DMS53 treated with DMSO at 0.1 percent for 48 hours (cell line): ENCODE data around the gene EVC2.
A peak's percentile ranks its signal among the peaks of the same experiment; 100 is the strongest.

Source experiments
- DNase-seq: peaks from one replicate; lab custom pipeline; 2025; ENCODE audit not compliant: unreplicated experiment; lab: John Stamatoyannopoulos, UW

Gene EVC2

DNA sequence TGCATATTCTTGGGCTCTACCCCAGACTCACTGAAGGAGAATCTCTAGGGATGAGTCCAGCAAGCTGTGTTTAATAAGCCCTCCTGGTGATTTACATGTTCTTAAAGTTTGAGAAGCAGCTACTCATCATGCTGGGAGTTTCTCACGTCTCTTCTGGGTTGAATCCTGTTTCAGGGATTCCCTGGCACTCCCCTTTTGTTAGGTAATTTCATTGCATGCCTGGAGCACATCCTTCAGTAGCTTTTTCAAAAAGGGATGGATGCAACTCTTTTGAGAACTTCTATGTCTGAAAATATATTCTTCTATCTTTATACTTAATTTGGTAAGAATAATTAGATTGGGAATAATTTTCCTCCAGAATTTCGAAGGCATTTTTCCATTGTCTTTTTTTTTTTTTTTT lies 7.0 kb upstream of the EVC2 start:
- no peak for DNase-seq

DNA sequence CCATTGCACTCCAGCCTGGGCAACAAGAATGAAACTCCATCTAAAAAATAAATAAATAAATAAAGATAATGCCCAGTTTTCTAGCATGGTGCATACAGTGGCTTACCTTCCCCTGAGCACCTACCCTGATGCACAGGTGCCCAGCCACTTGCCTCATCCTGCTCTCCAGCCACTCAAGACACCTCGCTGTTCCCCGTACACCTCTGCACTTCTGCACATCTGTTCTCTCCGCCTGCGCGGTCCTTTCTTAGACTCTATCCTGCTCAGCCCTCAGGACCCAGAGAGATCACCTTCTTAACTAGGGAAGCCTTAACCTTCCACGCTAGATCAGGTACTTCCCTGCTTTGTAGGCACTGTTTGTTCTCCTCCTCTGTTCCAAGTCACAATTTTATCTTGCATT lies 5.5 kb upstream of the EVC2 start:
- DNase-seq, result no peak

DNA sequence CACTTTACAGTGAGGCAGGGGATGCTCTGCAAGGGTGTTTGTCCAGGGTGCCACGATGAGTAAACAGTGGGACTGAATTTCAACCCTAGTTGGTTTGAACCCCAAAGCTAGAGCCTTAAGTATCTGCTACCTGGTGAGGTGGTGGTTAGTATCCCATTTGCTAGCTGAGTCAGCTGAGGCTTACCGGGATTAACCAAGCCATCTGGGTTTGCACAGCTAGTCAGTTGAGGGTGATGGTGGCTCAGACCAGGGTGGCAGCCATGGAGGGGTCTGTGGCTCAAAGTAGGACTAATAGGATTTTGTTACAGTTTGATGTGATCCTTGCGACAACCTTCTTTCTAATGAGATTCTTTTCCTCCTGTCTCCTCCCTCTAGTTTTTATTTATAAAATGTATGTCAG lies 4.6 kb upstream of the EVC2 start:
- DNase-seq, result no peak

DNA sequence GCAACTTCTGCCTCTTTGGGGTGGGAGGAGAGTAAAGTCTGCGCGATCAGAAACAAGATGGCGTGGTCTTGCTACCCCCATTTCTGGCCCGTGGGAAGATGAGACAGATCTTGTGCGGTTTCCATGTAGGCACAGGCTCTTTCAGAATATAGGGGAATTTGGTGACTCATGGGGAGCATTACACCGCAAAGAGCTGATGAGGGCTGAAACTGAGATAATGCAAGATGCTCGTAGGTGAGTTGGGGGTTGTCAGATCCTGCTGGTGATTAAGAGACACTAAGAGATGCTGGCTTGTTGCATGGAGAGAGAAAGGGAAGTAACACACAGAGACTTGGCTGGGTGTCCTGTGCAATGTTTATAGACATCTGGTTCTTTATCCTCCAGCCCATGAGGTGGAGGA lies 4.2 kb upstream of the EVC2 start:
- no peak for DNase-seq

DNA sequence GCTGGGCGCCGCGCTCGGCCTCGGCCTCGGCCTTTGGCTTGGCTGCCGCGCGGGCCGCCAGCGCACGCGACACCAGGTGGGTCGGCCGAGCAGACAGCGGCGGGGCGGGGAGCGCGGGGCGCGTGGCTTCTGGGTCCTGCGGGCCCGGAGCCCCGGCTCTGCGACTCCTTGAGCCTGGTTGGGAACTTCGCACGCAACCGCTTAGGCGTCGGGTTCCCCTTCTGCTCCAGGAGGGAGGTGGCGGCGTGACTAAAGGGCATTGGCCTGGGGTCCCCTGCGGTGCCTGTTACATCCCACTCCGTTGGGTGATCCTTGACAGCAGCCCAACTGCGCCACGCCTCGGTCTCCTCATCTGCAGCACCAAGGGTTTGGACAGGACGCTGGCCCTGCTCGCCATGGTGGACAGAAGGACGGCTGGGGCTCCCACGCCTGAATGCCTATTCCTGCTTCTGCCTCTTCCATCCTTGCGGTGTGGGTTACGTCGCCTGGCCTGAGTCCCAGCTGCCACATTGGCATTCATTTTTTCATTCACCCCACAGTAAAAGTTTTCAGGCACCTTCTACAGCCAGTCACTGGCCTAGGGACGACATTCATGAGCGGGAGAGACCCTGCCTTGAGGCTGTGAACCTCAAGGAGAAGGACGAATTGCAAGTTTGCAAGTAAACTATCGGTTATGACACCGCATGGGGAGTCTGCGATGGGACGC lies 3.3 kb upstream of the EVC2 start:
- peak; percentile 25 for DNase-seq

DNA sequence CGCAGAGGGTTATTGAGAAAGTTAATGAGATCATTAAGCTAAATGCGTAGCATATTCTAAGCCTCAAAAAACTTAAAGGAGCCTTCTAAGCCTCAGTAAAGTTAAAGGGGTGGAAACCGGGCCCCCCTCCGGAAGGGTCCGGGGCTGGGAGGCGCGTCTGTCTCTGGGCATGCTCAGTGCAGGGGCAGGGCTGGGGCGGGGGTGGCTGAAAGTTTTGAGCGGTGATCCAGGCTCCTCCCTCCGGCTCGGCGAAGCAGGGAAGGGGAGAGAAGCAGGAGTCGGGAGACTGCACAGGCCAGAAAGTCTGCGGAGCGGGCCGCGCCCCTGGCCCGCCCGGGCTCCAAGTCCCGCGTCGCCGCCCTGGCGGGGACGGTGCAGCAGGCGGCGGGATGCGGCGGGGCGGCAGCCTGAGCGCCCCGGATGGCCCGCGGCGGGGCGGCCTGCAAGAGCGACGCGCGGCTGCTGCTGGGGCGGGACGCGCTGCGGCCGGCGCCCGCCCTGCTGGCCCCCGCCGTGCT lies 2.7 kb upstream of the EVC2 start, which contains the start of gene EVC:
Gene EVC, plus strand, starts transcription at position 241 of the 518 bp plus-strand sequence. Its CDS starts 180 bp downstream, at position 421.
- peak; percentile 43 for DNase-seq

DNA sequence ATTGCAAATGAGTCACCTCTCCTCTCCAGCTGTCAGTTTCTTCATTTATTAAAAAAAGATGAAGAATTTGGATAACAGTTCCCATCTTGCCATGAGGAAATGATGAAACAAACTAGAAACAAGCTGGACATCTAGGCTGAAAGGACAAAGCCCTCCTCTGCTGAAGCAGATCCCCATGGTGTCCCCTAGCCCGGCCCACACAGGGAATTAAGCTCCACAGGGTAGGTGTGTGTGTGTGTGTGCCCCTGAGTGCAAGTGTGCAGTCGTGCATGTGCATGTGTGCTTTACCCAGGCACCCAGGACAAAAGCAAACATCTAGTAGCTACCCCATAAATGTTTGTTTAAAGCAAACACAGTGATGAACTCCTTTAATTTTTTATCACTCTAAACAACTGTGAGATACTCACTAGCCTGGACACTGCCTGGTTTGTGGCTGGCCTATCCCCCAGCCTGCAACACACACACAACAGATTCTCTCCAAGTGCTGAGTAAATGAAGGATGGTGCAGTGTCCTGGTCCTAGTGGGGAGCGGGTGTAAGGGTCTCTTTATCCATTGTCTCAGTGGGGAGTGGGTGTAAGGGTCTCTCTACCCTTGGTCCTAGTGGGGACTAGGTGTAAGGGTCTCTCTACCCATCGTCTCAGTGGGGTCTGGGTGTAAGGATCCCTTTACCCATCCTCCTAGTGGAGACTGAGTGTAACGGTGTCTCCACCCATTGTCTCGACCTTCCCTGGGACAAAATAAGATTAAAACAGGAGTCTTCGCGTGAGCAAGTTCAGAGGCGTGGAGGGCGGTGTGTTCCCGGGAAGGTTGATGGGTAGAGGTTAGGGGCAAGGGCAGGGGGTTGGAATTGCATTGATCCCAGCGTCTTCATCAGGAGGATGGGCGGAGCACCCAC lies 2.0 kb upstream of the EVC2 start:
- DNase-seq, result peak; percentile 80

DNA sequence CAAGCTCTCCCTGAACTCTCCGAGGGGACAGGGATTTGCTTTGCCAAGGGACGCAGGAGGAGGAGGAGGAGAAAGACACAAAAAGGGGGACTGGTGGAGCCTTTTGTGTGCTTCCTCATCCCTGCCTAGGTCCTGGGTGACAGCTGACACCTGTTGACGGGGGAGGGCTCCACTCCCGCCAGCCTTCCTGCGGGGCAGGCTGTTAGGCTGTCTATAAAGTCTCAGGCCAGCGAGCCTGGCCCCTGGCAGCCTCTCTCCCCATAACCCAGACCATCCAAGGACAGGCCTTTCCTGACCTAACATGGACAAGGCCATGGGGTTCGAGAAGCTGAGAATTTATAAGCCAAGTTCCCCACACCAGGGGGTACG lies 832 bp upstream of the EVC2 start:
- peak; percentile 50 for DNase-seq

DNA sequence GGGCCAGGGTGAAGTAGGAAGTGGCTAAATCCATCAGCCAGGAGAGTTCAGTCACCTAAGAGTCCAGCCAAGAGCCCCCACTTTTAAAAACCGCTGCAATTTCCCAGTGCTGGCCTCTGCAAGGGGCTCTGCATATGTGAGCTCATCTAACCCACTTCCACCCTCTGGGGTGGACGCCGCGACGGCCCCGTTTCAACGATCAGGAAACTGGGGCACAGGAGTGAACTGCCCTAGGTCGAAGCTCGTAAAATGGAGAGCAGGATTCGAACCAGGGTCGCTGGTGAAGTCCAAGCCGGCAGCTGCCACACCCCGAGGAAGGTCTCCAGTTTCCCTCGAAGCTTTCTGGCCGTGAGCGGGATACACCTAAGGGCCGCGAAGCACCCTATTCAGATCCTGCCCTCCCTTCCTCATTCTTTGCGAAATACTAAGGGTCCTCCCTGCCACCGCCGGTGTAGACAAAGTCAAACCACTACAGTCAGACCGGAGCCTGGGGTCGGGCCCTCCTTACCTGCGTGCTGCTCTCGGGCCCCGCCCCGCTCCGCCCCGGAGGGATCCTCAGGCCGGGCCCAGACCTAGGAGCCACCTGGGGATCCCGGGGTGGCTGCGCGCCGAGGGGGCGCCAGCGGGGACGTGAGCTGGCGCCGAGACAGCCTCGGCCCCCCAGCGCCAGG lies 446 bp downstream of the EVC2 start:
- peak; percentile 34 for DNase-seq

DNA sequence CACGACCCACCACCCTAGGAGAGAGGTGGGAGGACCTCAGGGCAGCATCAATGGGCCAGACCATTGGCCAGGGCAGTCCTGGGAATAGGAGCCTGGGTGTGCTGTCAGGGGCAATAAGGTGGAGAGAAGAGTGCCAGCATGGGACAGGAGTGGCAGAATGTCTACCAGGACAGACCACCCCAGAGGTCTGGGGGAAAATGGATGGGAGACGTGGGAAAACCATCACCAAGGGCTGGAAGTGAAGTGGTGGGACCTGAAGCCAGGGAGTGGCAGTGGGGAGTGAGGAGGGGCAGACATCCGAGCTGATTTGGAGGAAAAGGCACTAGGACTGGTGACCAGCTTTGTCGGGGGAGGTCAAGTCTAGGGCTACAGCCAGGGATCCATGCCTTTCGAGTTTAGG lies 993 bp downstream of the EVC2 start:
- no peak for DNase-seq

DNA sequence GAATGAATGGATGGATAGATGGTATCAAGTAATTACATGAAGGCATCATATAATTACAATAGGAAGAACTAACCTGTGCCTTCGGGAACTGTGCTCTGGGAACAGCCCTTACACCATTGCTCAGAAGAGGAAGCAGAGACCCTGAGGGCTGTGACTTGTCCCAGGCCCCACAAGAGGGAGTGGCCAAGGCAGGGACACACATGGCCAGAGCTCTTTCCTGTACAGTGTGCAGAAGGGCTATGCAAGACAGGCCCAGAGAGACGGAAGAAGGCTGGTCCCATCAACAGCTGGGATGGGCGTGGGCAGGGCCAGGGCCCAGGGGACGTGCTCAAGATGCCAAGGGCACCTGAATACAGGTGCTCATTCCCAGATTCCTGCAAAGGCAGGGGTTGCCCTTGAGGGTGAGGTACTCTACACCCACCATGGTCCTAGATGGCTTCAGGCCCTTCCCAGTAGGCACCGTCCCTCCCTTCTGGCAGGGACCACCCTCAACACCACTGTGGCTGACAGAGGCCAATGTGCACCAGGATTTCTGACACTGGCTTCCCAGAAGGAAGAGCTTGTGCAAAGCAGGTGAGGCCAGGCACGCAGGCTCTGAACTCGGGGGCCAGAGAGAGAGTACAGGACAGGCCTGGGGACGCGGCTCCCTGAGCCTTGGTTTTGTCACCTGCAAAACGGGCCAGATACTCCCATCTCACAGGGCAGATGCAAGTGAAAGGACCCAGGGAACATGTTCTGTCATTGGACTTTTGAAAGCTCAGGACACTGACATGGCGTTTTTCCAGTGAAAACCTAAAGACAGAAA lies 1.7 kb downstream of the EVC2 start:
- no peak for DNase-seq

DNA sequence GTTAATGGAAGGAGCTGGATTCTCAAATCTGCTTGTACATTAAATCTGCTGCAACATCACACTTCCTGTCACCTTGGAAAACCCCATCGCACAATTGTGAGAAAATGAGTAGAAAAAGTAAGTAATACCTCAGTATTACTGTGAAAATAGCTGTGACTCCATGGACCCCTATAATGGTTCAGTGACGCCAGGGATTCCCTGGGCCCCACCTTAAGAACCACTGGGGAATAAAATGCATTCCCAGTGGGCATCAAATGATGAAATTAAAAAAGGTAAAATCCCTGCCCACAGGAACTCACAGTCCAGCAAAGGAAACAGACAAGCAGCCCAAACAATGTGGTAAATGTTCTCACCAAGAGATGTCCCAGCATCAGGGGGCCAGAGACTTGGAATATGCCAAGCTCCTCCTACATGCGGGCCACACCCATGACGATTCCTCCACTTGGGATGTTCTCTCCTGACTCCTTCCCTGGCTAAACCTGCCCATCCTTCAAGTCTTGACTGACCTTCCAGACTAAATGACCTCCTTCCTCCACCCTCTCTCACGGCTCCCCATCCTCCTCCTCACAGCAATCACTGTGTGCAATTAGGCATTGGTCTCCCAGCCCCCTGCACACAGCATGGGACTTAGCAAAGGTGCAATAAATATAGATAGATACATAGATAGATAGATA lies 2.6 kb downstream of the EVC2 start:
- no peak for DNase-seq

DNA sequence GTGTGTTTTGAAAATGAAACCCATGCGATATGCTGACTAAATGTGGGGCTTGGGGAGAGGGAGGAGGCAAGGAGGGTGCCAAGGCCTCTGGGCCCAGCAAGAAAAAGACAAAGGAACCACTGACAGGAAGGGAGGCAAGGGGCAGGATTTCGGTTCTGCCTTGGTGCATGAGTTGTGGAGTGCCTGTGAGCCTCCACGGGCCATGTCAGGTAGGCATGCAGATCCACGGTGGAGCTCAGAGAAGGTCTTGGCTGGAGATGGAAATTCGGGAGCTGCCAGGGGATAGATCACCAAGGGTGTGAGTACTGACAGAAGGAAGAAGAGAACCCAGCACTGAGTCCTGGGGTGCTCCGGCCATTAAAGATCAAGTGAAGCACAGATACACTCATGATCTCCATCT lies 4.1 kb downstream of the EVC2 start:
- DNase-seq, result no peak

DNA sequence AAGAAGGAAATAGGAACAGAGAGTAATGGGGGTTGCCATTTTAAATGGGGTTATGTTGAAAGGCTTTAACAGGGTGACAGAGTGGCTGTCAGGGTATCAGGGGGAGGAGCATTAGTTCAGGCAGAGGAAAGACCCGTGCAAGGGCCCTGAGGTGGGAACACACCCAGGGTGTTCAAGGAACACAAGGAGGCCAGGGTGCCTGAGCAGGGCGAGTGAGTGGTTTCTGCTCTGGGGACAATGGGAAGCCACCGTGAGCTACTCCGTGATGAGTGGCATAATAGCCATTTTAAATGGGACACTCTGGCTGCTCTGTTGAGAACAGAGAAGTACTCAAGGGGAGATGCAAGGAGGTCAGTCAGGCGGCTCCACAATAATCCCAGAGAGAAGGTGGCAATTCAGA lies 4.5 kb downstream of the EVC2 start:
- DNase-seq, result no peak

DNA sequence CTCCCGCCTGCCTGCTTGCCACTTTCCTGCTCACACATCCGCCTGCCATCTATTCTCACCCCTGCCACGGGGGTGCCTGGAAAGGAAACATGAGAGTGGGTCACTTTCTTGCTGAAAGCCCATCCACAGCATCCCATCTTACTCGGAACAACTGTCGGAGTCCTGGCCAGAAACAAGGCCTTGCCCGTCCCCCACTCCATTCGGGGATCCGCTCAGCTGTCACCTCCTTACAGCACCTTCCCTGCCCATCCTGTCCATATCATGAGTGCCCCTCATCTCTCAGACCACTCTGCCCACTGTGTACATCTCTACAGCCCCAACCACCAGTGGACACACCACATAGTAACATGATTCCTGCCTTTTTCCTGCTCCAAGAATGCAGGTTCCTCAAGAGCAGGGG lies 6.4 kb downstream of the EVC2 start:
- DNase-seq, result no peak

DNA sequence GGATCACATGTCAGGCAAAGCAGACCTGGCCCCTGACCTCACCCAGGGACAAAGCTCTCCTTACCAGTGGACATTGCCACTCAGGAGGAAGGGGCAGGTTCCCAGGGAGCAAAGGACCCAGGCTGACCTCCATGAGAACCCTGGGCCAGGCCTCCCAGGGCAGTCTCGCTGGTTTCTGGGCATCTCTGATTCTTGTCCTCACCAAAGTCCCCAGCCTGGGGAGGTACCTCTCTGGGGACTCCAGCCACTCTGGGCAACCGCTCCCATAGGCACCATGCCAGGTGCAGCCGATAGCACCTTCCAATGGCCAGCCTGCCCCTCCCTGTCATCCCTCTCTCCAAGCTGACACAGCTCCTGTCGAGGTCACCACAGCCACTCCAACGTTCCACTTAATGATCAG lies 7.9 kb downstream of the EVC2 start:
- no peak for DNase-seq

DNA sequence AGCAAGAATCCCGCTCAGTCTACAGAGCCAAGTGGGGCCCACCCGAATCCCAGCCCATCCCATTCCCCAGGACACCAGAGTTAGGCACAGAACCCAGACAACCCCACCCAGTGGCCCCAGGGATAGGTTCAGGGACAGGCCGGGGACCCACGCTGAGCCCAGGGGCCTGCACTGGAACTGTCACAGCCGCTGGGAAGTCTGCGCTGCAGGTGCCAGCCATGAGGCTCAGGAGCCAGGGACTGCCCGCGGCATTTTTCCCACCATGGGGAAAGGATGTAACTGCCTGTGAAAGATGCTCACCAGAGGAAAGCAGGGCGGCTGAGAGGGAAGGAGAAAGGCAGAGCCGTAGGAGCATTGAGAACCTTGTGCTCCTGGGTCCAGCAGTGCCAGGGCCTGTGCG lies 12.0 kb downstream of the EVC2 start:
- no peak for DNase-seq

DNA sequence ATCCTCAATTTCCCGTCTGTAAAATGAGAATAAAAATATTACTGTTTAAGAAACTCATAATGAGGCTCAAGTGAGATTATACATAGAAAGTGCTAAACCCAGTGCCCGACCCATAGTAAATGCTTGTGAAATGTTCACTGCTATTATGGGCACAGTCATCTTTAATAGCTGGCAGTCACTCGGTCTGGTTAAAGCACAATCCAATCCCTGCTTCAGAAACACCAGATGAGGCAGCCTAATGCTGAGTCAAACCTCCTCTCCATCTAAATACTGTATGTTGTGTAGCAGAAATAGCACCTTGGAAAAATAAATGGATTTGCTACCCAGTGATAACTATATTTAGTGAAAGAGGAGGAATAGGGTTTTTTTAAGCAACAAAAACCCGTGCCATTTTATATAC lies 14.5 kb downstream of the EVC2 start:
- DNase-seq, result no peak

DNA sequence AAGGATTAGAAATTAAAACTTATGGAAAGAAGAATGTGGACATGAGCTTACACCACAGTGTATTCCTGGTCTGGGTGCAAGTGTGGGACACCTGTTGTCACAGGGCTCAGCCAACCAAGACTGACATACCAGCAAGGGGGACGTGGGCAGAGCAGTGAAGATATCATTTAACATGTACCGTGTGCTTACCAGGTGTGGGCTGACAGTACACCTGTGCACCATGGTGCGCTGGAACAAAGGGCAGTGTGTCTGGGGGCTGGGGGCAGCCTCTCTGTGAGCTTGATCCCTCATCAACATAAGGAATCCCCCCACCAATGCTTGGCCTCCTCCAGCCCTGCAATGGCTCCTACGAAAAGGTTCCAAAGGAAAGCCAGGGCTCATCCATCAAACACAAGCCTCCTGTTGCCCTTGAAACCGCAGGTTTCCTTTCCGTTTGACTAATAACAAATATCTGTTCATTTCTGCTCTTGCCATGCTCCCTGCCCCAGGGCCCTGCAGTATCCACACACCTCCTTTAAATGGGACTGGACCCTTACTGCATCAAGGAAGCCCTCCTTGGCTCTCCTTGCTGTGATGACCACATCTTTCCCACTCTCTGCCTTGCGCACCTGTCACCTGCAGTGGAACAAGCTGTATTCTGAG lies 16.7 kb downstream of the EVC2 start:
- no peak for DNase-seq

DNA sequence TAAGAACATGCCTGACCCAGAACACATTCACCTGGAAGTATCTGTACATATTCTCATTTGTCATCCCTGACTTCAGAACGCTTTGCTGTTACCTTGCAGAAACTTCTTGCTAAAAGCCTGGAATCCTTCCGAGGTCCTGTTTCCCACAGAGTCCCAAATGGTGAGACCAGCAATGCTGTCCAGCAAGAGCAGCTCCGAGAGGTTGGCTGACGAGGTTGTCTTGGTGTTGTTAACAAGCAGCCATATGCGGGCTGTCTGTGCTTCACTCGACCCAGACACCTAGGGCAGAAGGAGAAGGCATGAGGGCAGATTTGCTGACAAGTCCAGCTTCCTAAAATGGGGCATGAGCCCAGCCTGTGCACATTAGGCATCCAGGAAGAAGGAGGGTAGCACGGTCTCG lies 19.3 kb downstream of the EVC2 start:
- no peak for DNase-seq
